Body of pancreas (tissue), 4 donors: ENCODE results near the gene PIF1.

Source experiments
- POLR2A ChIP-seq, 3 donors: fragments of 450-650 bp; IDR thresholded peaks; one replicate each; pipeline ENCODE4 v1.6.1; 2016; ENCODE audit warnings: antibody characterized with exemption in 3 of 3, mild to moderate bottlenecking in 2 of 3
- TF ChIP-seq, protein P1 (sequence below), 7 experiments: fragments of 450-650 bp in 4 of 7; fragments of 200-600 bp in 3 of 7; sonication (generic) in 3 of 7; IDR thresholded peaks; one replicate each; pipeline ENCODE4 v1.5.1; 2016 to 2019; ENCODE audit warnings: antibody characterized with exemption in 7 of 7

GRCh38 chr15:64865126-64865997 lies 39.9 kb upstream of the PIF1 start:
- TF ChIP-seq, protein P1, sequence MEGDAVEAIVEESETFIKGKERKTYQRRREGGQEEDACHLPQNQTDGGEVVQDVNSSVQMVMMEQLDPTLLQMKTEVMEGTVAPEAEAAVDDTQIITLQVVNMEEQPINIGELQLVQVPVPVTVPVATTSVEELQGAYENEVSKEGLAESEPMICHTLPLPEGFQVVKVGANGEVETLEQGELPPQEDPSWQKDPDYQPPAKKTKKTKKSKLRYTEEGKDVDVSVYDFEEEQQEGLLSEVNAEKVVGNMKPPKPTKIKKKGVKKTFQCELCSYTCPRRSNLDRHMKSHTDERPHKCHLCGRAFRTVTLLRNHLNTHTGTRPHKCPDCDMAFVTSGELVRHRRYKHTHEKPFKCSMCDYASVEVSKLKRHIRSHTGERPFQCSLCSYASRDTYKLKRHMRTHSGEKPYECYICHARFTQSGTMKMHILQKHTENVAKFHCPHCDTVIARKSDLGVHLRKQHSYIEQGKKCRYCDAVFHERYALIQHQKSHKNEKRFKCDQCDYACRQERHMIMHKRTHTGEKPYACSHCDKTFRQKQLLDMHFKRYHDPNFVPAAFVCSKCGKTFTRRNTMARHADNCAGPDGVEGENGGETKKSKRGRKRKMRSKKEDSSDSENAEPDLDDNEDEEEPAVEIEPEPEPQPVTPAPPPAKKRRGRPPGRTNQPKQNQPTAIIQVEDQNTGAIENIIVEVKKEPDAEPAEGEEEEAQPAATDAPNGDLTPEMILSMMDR (IDR thresholded peaks at IDR 0.05), result no peak
- no peak for TF ChIP-seq POLR2A (IDR thresholded peaks at IDR 0.05)
